ENCODE measurements around the gene SLC22A17. TPM values are rescaled to one million over a fixed set of nuclear protein-coding genes. Genes with fewer than 3 reads are reported as not detected.

Gene SLC22A17
- total and polyA plus RNA-seq, 4 donors: 5.4 to 27.3 (median 9.7) TPM

GRCh38 chr14:23299986-23300686 lies 52.6 kb downstream of the SLC22A17 start:
- Histone ChIP-seq H3K9me3 (ENCODE audit: control insufficient read depth in 4 of 4, insufficient read depth in 3 of 4, low read length in 3 of 4) (no peaks in the 10 kb centered on the region), H3K36me3 (ENCODE audit: control insufficient read depth in 4 of 4, insufficient read depth in 4 of 4, low read length in 4 of 4) (peaks cover 0 to 7% (median 4%) of the 10 kb centered on the region in 4 donors), H3K4me1 (ENCODE audit: control insufficient read depth in 5 of 5, insufficient read depth in 5 of 5, low read length in 5 of 5) (peaks cover 3 to 16% (median 9%) of the 10 kb centered on the region in 5 donors), H3K27ac (ENCODE audit: low read depth in 1 of 2, low read length in 1 of 2) (peak overlapping the region; percentile 92 to 97), H3K9ac (ENCODE audit: insufficient read depth in 1 of 2, low read length in 2 of 2) (peak overlapping the region; percentile 86 to 89), H3K27me3 (ENCODE audit: control insufficient read depth in 3 of 3, insufficient read depth in 3 of 3, low read length in 2 of 3) (no peaks in the 10 kb centered on the region), H3K4me3 (no peak overlapping the region)
- DNase-seq (no peak), ATAC-seq (ENCODE audit: insufficient read depth, low FRiP score) (no peak)
- no peak for TF ChIP-seq CTCF (IDR thresholded peaks at IDR 0.05; ENCODE audit: control extremely low read depth, extremely low read depth)
- 60 to 70% methylated on average over 10 of the region's 10 CpGs for WGBS, 2 donors

GRCh38 chr14:23299211-23299957 lies 53.3 kb downstream of the SLC22A17 start:
- DNase-seq (peak in 2 of 3 donors; percentile 57 to 72), ATAC-seq (ENCODE audit: insufficient read depth, low FRiP score) (no peak)
- Histone ChIP-seq H3K4me1 (ENCODE audit: control insufficient read depth in 5 of 5, insufficient read depth in 5 of 5, low read length in 5 of 5) (peaks cover 5 to 16% (median 9%) of the 10 kb centered on the region in 5 donors), H3K36me3 (ENCODE audit: control insufficient read depth in 4 of 4, insufficient read depth in 4 of 4, low read length in 4 of 4) (peaks cover 0 to 7% (median 4%) of the 10 kb centered on the region in 4 donors), H3K27me3 (ENCODE audit: control insufficient read depth in 3 of 3, insufficient read depth in 3 of 3, low read length in 2 of 3) (peaks cover 0 to under 1% (median 0%) of the 10 kb centered on the region in 3 donors), H3K4me3 (no peak overlapping the region), H3K9me3 (ENCODE audit: control insufficient read depth in 4 of 4, insufficient read depth in 3 of 4, low read length in 3 of 4) (no peaks in the 10 kb centered on the region), H3K9ac (ENCODE audit: insufficient read depth in 1 of 2, low read length in 2 of 2) (no peak overlapping the region), H3K27ac (ENCODE audit: low read depth in 1 of 2, low read length in 1 of 2) (peak overlapping the region in 1 of 2 donors; percentile 17)
- 81 to 83% methylated on average over 2 of the region's 2 CpGs for WGBS, 2 donors
- TF ChIP-seq CTCF (IDR thresholded peaks at IDR 0.05; ENCODE audit: control extremely low read depth, extremely low read depth): no peak

GRCh38 chr14:23297611-23298277 lies 54.9 kb downstream of the SLC22A17 start:
- DNase-seq (no peak), ATAC-seq (ENCODE audit: insufficient read depth, low FRiP score) (no peak)
- Histone ChIP-seq H3K4me1 (ENCODE audit: control insufficient read depth in 5 of 5, insufficient read depth in 5 of 5, low read length in 5 of 5) (peaks cover 5 to 16% (median 9%) of the 10 kb centered on the region in 5 donors), H3K36me3 (ENCODE audit: control insufficient read depth in 4 of 4, insufficient read depth in 4 of 4, low read length in 4 of 4) (peaks cover 0 to 7% (median 4%) of the 10 kb centered on the region in 4 donors), H3K27me3 (ENCODE audit: control insufficient read depth in 3 of 3, insufficient read depth in 3 of 3, low read length in 2 of 3) (peaks cover 0 to 6% (median 0%) of the 10 kb centered on the region in 3 donors), H3K9me3 (ENCODE audit: control insufficient read depth in 4 of 4, insufficient read depth in 3 of 4, low read length in 3 of 4) (no peaks in the 10 kb centered on the region), H3K4me3 (no peak overlapping the region), H3K9ac (ENCODE audit: insufficient read depth in 1 of 2, low read length in 2 of 2) (no peak overlapping the region), H3K27ac (ENCODE audit: low read depth in 1 of 2, low read length in 1 of 2) (peak overlapping the region in 1 of 2 donors; percentile 3)
- 94 to 95% methylated on average over 7 of the region's 7 CpGs for WGBS, 2 donors
- TF ChIP-seq CTCF (IDR thresholded peaks at IDR 0.05; ENCODE audit: control extremely low read depth, extremely low read depth): no peak
